ENCODE measurements around the gene TTC23.

DNA sequence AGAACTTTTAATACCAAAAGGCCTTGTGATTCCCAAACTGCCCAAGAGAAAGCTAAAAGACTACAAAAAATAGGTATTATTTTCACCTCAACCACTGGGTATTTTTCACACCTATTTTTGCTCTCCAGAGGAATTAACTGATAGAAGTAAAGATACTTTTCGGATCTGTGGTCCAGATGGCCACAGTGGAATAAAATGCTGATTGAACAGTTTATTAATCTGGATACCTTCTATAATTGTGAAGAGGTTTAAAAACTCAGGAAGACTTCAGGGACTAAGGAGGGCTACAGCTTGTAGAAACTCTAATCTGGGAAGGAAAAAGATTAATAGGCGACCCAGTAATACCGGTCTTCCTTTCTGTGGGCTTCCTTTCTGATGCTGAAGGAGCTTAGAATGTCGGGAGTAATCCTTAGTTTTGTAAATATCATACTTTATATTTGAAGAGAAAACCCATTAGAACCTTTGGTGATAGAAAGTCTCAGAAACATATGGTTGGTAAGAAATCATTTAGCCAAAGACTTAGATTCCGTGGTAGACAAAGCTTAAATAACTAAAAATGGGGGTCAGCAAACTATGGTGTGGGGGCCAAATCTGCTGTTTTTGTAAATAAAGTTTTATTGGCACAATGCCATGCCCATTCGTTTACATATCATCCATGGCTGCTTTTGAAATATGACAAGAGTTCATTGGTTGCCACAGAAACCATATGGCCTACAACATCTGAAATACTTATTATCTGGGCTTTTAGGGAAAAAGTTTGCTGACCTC lies 47.8 kb downstream of the TTC23 start:
- TF ChIP-seq, protein P1, sequence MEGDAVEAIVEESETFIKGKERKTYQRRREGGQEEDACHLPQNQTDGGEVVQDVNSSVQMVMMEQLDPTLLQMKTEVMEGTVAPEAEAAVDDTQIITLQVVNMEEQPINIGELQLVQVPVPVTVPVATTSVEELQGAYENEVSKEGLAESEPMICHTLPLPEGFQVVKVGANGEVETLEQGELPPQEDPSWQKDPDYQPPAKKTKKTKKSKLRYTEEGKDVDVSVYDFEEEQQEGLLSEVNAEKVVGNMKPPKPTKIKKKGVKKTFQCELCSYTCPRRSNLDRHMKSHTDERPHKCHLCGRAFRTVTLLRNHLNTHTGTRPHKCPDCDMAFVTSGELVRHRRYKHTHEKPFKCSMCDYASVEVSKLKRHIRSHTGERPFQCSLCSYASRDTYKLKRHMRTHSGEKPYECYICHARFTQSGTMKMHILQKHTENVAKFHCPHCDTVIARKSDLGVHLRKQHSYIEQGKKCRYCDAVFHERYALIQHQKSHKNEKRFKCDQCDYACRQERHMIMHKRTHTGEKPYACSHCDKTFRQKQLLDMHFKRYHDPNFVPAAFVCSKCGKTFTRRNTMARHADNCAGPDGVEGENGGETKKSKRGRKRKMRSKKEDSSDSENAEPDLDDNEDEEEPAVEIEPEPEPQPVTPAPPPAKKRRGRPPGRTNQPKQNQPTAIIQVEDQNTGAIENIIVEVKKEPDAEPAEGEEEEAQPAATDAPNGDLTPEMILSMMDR (IDR thresholded peaks at IDR 0.05): no peak
- TF ChIP-seq POLR2A (IDR thresholded peaks at IDR 0.05): no peak
